ENCODE results near the gene DSC1.
"Not testable (repeated sequence)": the region's sequence is repeated elsewhere in the genome, so short reads cannot be mapped to it uniquely, and the experiment has no call there.

Gene DSC1

GRCh38 chr18:31183302-31183701, 20.6 kb upstream of the DSC1 start:
- no peak overlapping the region for H3K27ac ChIP-seq
- no peak for DNase-seq (ENCODE audit: low read depth, low spot score)

GRCh38 chr18:31177369-31177768, 14.7 kb upstream of the DSC1 start:
- not testable (repeated sequence) for DNase-seq (ENCODE audit: low read depth, low spot score); H3K27ac ChIP-seq

- DNase-seq (ENCODE audit: low read depth, low spot score) = peak; percentile 74
- peak overlapping the region; percentile 63 for H3K27ac ChIP-seq
Measured at GRCh38 chr18:31176531-31176930, 13.9 kb upstream of the DSC1 start.

GRCh38 chr18:31171144-31171839, 8.6 kb upstream of the DSC1 start:
- no peak overlapping the region for H3K27ac ChIP-seq

GRCh38 chr18:31170335-31170734, 7.7 kb upstream of the DSC1 start:
- no peak for DNase-seq (ENCODE audit: low read depth, low spot score)
- H3K27ac ChIP-seq = no peak overlapping the region

More at GRCh38 chr18:31171144-31171839, 8.6 kb upstream of the DSC1 start:
- no peak for DNase-seq (ENCODE audit: low read depth, low spot score)

GRCh38 chr18:31162419-31162793, 250 bp downstream of the DSC1 start:
- peak overlapping the region; percentile 75 for H3K27ac ChIP-seq
- no peak for DNase-seq (ENCODE audit: low read depth, low spot score)

GRCh38 chr18:31161757-31162418, 768 bp downstream of the DSC1 start:
- peak overlapping the region; percentile 75 for H3K27ac ChIP-seq
- DNase-seq (ENCODE audit: low read depth, low spot score) = no peak

- H3K27ac ChIP-seq = peak overlapping the region; percentile 73
Measured at GRCh38 chr18:31156821-31157763, 5.6 kb downstream of the DSC1 start.

GRCh38 chr18:31155498-31155897, 7.2 kb downstream of the DSC1 start:
- DNase-seq (ENCODE audit: low read depth, low spot score) = no peak
- peak overlapping the region; percentile 73 for H3K27ac ChIP-seq

More at GRCh38 chr18:31156821-31157763, 5.6 kb downstream of the DSC1 start:
- peak; percentile 57 for DNase-seq (ENCODE audit: low read depth, low spot score)

GRCh38 chr18:31154181-31154580, 8.5 kb downstream of the DSC1 start:
- no peak for DNase-seq (ENCODE audit: low read depth, low spot score)
- no peak overlapping the region for H3K27ac ChIP-seq

GRCh38 chr18:31149351-31149750, 13.3 kb downstream of the DSC1 start:
- DNase-seq (ENCODE audit: low read depth, low spot score) = no peak
- H3K27ac ChIP-seq = no peak overlapping the region

- H3K27ac ChIP-seq = no peak overlapping the region
- DNase-seq (ENCODE audit: low read depth, low spot score) = no peak
Measured at GRCh38 chr18:31148600-31148999, 14.1 kb downstream of the DSC1 start.

- H3K27ac ChIP-seq = peak overlapping the region; percentile 17
- peak; percentile 45 for DNase-seq (ENCODE audit: low read depth, low spot score)
Measured at GRCh38 chr18:31146809-31147208, 15.8 kb downstream of the DSC1 start.

- no peak for DNase-seq (ENCODE audit: low read depth, low spot score)
- H3K27ac ChIP-seq = no peak overlapping the region
Measured at GRCh38 chr18:31143025-31143424, 19.6 kb downstream of the DSC1 start.

- H3K27ac ChIP-seq = no peak overlapping the region
- DNase-seq (ENCODE audit: low read depth, low spot score) = no peak
Measured at GRCh38 chr18:31138709-31139108, 23.9 kb downstream of the DSC1 start.

GRCh38 chr18:31134988-31135529, 27.6 kb downstream of the DSC1 start:
- no peak for DNase-seq (ENCODE audit: low read depth, low spot score)
- H3K27ac ChIP-seq = no peak overlapping the region

GRCh38 chr18:31129398-31130115, 33.1 kb downstream of the DSC1 start:
- DNase-seq (ENCODE audit: low read depth, low spot score) = no peak
- H3K27ac ChIP-seq = no peak overlapping the region

- DNase-seq (ENCODE audit: low read depth, low spot score) = no peak
- H3K27ac ChIP-seq = no peak overlapping the region
Measured at GRCh38 chr18:31125878-31126277, 36.8 kb downstream of the DSC1 start.

GRCh38 chr18:31123125-31123524, 39.5 kb downstream of the DSC1 start:
- not testable (repeated sequence) for DNase-seq (ENCODE audit: low read depth, low spot score); H3K27ac ChIP-seq

GRCh38 chr18:31120594-31120993, 42.1 kb downstream of the DSC1 start:
- no peak overlapping the region for H3K27ac ChIP-seq

More at GRCh38 chr18:31120594-31120993, 42.1 kb downstream of the DSC1 start:
- DNase-seq (ENCODE audit: low read depth, low spot score) = no peak
